Measurements from ENCODE around the gene NEK2. TPM values are rescaled to one million over a fixed set of nuclear protein-coding genes. Genes with fewer than 3 reads are reported as not detected.

NEK2 gene
- total RNA-seq, 3 donors from 2014 or later, result 1.2 to 2.0 (median 2.0) TPM

Other genes starting within 250 kb of the NEK2 start
- not detected for gene RD3, start 183.5 kb downstream of the NEK2 start, total RNA-seq
- 10 to 100 TPM; 16.7 to 17.9 (median 17.2) TPM for gene SLC30A1, start 96.5 kb downstream of the NEK2 start, total RNA-seq
- 10 to 100 TPM; 31.7 to 46.9 (median 36.0) TPM for gene LPGAT1, start 155.1 kb upstream of the NEK2 start, total RNA-seq

Data from activated T-cell treated with anti-CD3 and anti-CD28 coated beads, Interleukin-2, amount 50 U/mL, for 4 hours (primary cell).